Pancreas (tissue), 10 donors: ENCODE data around the gene ASZ1. TPM values are rescaled to one million over a fixed set of nuclear protein-coding genes. Genes with fewer than 3 reads are reported as not detected.

Experiments
- ATAC-seq, 4 donors: fragments of 200-7000 bp; cut with Tn5 transposase; one replicate each; pipeline versions ENCODE4 v1.8.0 to v1.9.1; 2020; ENCODE audit warnings: mild to moderate bottlenecking in 4 of 4, moderate library complexity in 4 of 4
- DNase-seq, 6 donors: peaks; one replicate each; pipeline ENCODE4 v3.0.0-alpha.2; 2020
- FAIRE-seq: peaks from 2 replicates; lab custom pipeline; 2012; peaks lifted over from hg19 to GRCh38; lab: Jason Lieb, UNC
- H3K27ac ChIP-seq, 4 donors: fragments of 200-600 bp; sonication (generic); 1 replicate in 3 of 4; 2 replicates in 1 of 4; pipeline versions ENCODE4 v1.5.0 to v1.8.0; 2020
- H3K27me3 ChIP-seq, 4 donors: fragments of 200-600 bp; one replicate each; pipeline ENCODE4 v1.8.0; 2021
- H3K36me3 ChIP-seq, 3 donors: fragments of 200-600 bp; sonication (generic) in 1 of 3; one replicate each; pipeline versions ENCODE4 v1.5.0 to v1.8.0; 2020 to 2021
- H3K4me1 ChIP-seq, 3 donors: fragments of 200-600 bp; one replicate each; pipeline ENCODE4 v1.8.0; 2021
- H3K4me3 ChIP-seq, 4 donors: fragments of 200-600 bp; sonication (generic) in 2 of 4; one replicate each; pipeline versions ENCODE4 v1.5.0 to v1.8.0; 2020 to 2021
- H3K9me3 ChIP-seq, 4 donors: fragments of 200-600 bp; one replicate each; pipeline ENCODE4 v1.8.0; 2021
- WGBS, 2 donors: extraction: QIAGEN DNeasy Blood & Tissue Kit; methylation state at CpG; one replicate each; pipeline ENCODE4 v1.1.7; 2013; 5-methylcytosine and 5-hydroxymethylcytosine counted together
- intact Hi-C, 3 donors: fragments of 100-400 bp; cut with DNase I; formaldehyde crosslinking; loops; one replicate each; pipeline versions ENCODE4 v1.11.1 to v1.14.2; 2022
- polyA plus RNA-seq, 2 donors: library from polyadenylated mRNA; stranded (reverse); fragments of 200-250 nt; gene quantifications; one replicate each; pipeline ENCODE4 v1.2.3, GENCODE V29; 2013
- total RNA-seq, 6 donors: library from RNA; stranded (reverse); fragmentation: NEBNext Ultra II Directional in 4 of 6; extraction: Animal tissue kit (Norgen Biotek cat#: 25700) in 4 of 6; gene quantifications; one replicate each; pipeline versions ENCODE4 v1.2.1 to v1.2.4, GENCODE V29; 2021 to 2023
- TF ChIP-seq, protein P1 (sequence below), 4 donors: fragments of 200-600 bp; sonication (generic) in 3 of 4; IDR thresholded peaks; one replicate each; pipeline versions ENCODE4 v1.5.0 to v1.8.0; 2021; ENCODE audit warnings: antibody characterized with exemption in 4 of 4
- donor health status: healthy with polysubstance abuse.
- donor health status: DM: no; HTN: no; CAD: no; lungs with moderate emphysema.
- donor health status: DM: no; HTN: no; CAD: no.
- donor health status: control.
- donor health status: control.
- donor health status: Bipolar disorder and iron deficiency.
- donor health status: DM: yes; HTN: yes; CAD: no.
- donor health status: DM: no; HTN: no; CAD: no.
- donor health status: DM: no; HTN: no; CAD: no.
- donor health status: DM: yes; HTN: yes; CAD: no.

The ASZ1 gene
- total and polyA plus RNA-seq, 8 donors, result not detected

DNA sequence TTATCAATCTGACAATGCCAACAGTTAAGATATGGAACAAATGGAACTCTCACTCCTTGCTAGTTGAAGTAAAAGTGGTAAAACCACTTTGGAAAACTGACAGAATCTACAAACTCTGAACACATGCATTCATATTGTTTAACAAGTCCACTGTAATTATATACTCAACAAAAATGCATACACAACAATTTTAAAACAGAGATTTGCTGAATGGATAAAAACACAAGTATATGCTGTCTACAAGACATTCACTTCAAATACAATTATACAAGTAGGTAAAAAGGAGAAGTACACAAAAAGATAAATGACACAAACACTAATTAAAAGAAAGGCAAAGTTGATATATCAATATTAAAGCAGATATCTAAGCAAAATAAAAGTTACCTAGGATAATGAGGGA is 95.3 kb downstream of the ASZ1 start:
- Histone ChIP-seq H3K27ac (no peak overlapping the region), H3K4me1 (no peaks in the 10 kb centered on the region), H3K4me3 (no peak overlapping the region), H3K9me3 (no peaks in the 10 kb centered on the region), H3K27me3 (no peaks in the 10 kb centered on the region), H3K36me3 (no peaks in the 10 kb centered on the region)
- FAIRE-seq, result no peak
- no peak for DNase-seq
- intact Hi-C loops, result no loop called here
- ATAC-seq, result no peak
- TF ChIP-seq, protein P1, sequence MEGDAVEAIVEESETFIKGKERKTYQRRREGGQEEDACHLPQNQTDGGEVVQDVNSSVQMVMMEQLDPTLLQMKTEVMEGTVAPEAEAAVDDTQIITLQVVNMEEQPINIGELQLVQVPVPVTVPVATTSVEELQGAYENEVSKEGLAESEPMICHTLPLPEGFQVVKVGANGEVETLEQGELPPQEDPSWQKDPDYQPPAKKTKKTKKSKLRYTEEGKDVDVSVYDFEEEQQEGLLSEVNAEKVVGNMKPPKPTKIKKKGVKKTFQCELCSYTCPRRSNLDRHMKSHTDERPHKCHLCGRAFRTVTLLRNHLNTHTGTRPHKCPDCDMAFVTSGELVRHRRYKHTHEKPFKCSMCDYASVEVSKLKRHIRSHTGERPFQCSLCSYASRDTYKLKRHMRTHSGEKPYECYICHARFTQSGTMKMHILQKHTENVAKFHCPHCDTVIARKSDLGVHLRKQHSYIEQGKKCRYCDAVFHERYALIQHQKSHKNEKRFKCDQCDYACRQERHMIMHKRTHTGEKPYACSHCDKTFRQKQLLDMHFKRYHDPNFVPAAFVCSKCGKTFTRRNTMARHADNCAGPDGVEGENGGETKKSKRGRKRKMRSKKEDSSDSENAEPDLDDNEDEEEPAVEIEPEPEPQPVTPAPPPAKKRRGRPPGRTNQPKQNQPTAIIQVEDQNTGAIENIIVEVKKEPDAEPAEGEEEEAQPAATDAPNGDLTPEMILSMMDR (IDR thresholded peaks at IDR 0.05), result no peak

DNA sequence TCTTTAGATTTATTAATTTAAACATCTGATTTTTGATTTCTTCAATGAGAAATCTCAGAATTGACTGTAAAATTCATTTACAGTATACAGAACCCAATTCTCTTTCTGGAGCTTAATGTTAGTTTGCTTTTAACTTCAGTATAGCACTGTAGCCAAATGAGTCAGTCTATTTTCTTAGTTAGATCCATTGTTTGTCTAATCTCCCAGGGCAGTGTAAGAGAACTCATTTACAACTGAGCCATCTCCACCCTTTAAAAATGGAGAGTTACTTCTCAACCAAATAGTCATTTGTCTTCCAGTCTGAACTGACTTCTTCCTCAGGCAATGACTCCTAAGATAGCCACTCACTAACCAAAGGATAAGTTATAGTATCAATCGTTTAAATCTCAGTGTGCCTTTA is 101.5 kb downstream of the ASZ1 start:
- intact Hi-C loops, result no loop called here
- no peak overlapping the region for H3K27ac ChIP-seq
- DNase-seq (no peak), FAIRE-seq (no peak), ATAC-seq (no peak)
- H3K4me3 ChIP-seq, result no peak overlapping the region
- no peaks in the 10 kb centered on the region for H3K36me3 ChIP-seq
- H3K4me1 ChIP-seq, result peaks cover 0 to 6% (median 0%) of the 10 kb centered on the region in 3 donors
- H3K27me3 ChIP-seq, result peaks cover 0 to 8% (median 3%) of the 10 kb centered on the region in 4 donors
- WGBS, 2 donors, result 59 to 61% methylated on average over 1 of the region's 1 CpG
- no peaks in the 10 kb centered on the region for H3K9me3 ChIP-seq
- TF ChIP-seq, protein P1 (IDR thresholded peaks at IDR 0.05), result no peak

DNA sequence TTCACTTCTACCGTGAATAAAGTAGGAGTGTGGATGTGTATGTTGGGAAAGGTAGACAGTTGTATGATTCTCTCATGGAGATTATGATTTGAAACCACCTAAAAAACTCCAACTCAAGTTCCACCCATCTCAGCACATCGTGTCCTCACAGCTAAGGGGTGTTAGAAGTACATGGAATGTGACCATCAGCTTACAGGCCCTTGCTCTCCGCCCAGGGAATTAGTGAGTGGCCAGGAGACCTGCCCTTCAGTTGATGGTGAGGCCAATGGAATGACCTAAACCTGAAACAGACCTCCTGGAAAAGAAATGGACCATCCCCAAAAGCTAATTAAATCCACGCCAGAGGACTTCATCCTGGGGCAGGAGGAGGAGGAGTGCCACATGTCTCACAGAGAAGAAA is 102.3 kb downstream of the ASZ1 start:
- Histone ChIP-seq H3K27ac (no peak overlapping the region), H3K4me3 (peak overlapping the region in 2 of 4 donors; percentile 27 to 44), H3K9me3 (no peaks in the 10 kb centered on the region), H3K36me3 (no peaks in the 10 kb centered on the region), H3K27me3 (peaks cover 0 to 8% (median 3%) of the 10 kb centered on the region in 4 donors), H3K4me1 (peaks cover 0 to 6% (median 0%) of the 10 kb centered on the region in 3 donors)
- intact Hi-C loops, result no loop called here
- no peak for ATAC-seq
- TF ChIP-seq, protein P1 (IDR thresholded peaks at IDR 0.05), result no peak
- 70 to 71% methylated on average over 4 of the region's 4 CpGs for WGBS, 2 donors
- FAIRE-seq, result no peak
- DNase-seq, result no peak

DNA sequence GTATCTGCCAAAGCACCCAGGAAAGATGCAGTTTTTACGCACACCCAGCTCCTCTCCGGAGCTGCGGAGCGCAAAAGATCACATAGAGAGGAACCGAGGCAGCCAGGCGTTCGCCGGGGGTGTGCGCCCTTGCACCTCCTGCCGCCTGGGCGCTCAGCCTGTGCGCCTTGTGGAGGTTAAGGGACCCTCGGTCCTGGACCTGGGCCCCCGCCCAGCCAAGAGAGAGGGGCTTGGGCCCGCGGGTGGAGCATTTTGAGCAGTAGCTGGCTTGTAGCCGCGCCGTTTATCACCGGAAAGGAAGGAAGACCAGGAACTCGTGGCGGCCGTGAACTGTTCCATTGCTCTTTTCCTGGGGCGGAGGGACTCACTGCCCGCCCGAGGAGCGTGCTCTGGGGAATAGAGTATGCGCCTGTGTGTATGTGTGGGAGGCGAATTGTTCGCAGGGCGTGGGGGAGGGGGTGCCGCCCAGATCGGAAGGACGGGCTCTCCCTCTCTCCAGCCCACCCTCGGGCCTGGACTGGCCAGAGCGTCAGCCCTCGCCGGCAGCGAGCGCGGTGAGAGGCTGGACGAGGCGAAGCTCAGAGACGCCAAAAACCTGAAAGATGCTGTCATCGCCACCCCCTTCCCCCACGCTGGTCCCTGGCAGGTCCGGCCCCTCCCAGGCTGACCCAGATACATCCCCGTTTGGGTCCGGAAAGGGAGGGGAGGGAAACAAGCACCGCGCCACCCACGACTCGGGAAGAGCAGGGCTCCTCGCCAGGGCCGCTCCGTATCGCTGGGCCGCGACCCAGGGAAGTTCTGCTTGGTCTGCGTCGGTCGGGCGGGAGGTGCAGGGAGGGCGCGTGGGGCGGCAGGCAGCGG is 103.2 kb downstream of the ASZ1 start:
- peaks cover 0 to 8% (median 3%) of the 10 kb centered on the region in 4 donors for H3K27me3 ChIP-seq
- peaks cover 0 to 6% (median 0%) of the 10 kb centered on the region in 3 donors for H3K4me1 ChIP-seq
- no peaks in the 10 kb centered on the region for H3K36me3 ChIP-seq
- H3K27ac ChIP-seq, result no peak overlapping the region
- FAIRE-seq, result no peak
- peak; percentile 56 to 77 (median 70) for ATAC-seq
- DNase-seq, result peak in 4 of 6 donors; percentile 12 to 77 (median 47)
- H3K4me3 ChIP-seq, result peak overlapping the region; percentile 8 to 44 (median 21)
- intact Hi-C loops, result no loop called here
- 1% methylated on average over 65 to 67 of the region's 67 CpGs for WGBS, 2 donors
- TF ChIP-seq, protein P1 (IDR thresholded peaks at IDR 0.05), result no peak
- H3K9me3 ChIP-seq, result no peaks in the 10 kb centered on the region
